Activated CD4-positive, alpha-beta T cell treated with anti-CD3 and anti-CD28 coated beads for 36 hours (primary cell): Measurements from ENCODE around the gene MTARC2. TPM values are rescaled to one million over a fixed set of nuclear protein-coding genes. Genes with fewer than 3 reads are reported as not detected.

Source experiments
- ATAC-seq: fragments of 200-7000 bp; cut with Tn5 transposase; one replicate; pipeline ENCODE4 v1.10.0; 2021; ENCODE audit warnings: mild to moderate bottlenecking, moderate library complexity
- CTCF ChIA-PET: fragments of 350-600 bp; sonication (Branson Sonifier 250); formaldehyde crosslinking; loops from one replicate; lab custom pipeline; 2021; ENCODE audit warnings: antibody characterized with exemption; lab: Charles Lee
- POLR2A ChIA-PET: fragments of 350-600 bp; sonication (Branson Sonifier 250); formaldehyde crosslinking; loops from one replicate; lab custom pipeline; 2021; ENCODE audit warnings: antibody characterized with exemption, inconsistent platforms; lab: Charles Lee
- DNase-seq: peaks from one replicate; pipeline ENCODE4 v3.0.0-alpha.2; 2020
- H3K27ac Mint-ChIP-seq: one replicate; pipeline ENCODE4 v1.8.0; 2021; ENCODE audit warnings: mixed read lengths
- H3K27me3 Mint-ChIP-seq: one replicate; pipeline ENCODE4 v1.8.0; 2021; ENCODE audit warnings: mixed read lengths
- H3K36me3 Mint-ChIP-seq: one replicate; pipeline ENCODE4 v1.8.0; 2021; ENCODE audit warnings: low read depth, mixed read lengths
- H3K4me1 Mint-ChIP-seq: one replicate; pipeline ENCODE4 v1.8.0; 2021; ENCODE audit warnings: mixed read lengths
- H3K4me3 Mint-ChIP-seq: one replicate; pipeline ENCODE4 v1.8.0; 2021; ENCODE audit warnings: mild to moderate bottlenecking, moderate library complexity, mixed read lengths
- H3K9me3 Mint-ChIP-seq: one replicate; pipeline ENCODE4 v1.8.0; 2021; ENCODE audit warnings: low read depth, mixed read lengths
- intact Hi-C, 2 experiments: fragments of 100-400 bp; cut with DNase I in 1 of 2; cut with micrococcal nuclease in 1 of 2; formaldehyde crosslinking; loops; one replicate each; pipeline versions ENCODE4 v1.14.2 to v1.15.1; 2022 to 2024; cut with DNase I, micrococcal nuclease
- total RNA-seq, 2 experiments: library from RNA; stranded (reverse); gene quantifications; one replicate each; pipeline ENCODE4 v1.2.3, GENCODE V29; 2021

MTARC2 gene
- total RNA-seq = not detected

DNA sequence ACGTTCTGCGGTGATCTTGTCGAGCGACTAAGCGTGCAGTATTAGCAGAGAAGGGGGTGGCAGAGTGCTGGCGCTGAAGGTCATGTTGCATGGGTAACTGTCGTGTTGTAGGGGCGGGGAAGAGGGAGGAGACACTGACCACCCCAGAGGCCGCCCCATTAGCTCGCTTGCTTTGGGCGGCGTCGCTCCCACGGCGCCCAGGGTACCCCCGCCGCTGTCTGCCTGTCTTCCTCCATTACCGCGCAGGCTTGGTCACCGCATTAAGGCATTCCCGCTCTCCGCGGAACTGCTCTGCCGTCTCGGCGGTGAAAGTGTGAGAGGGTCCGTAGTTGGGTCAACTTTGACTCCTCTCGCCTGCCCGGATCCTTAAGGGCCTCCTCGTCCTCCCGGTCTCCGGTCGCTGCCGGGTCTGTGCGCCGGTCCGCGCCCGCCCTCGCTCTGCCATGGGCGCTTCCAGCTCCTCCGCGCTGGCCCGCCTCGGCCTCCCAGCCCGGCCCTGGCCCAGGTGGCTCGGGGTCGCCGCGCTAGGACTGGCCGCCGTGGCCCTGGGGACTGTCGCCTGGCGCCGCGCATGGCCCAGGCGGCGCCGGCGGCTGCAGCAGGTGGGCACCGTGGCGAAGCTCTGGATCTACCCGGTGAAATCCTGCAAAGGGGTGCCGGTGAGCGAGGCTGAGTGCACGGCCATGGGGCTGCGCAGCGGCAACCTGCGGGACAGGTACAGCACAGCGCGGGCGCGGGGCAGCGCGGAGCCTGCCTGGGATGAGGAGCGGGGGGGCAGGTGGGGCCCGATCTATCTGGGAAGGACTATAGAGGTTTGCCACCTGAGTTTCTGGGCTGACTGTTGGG, at the start of gene MTARC2:
Gene MTARC2, plus strand, starts transcription at position 234 of the 846 bp plus-strand sequence. Its CDS starts 210 bp downstream, at position 444.
- CTCF ChIA-PET = interaction anchor here (1.4 kb wide), 1 partner anchor 11 kb away, joined by 3 read pairs; no protein-coding TSS in a partner anchor
- DNase-seq (peak; percentile 18), ATAC-seq (peak; percentile 49)
- Mint-ChIP-seq H3K27ac (no peak within 1 kb of the TSS), H3K27me3 (peaks cover 61% of the 10 kb centered on the region), H3K36me3 (no peaks in the 10 kb centered on the region), H3K4me1 (peaks cover 6% of the 10 kb centered on the region), H3K9me3 (no peaks in the 10 kb centered on the region), H3K4me3 (peak within 1 kb of the TSS; percentile 30)
- POLR2A ChIA-PET = interaction anchor here (0.6 kb wide), 1 partner anchor 674 kb away, joined by 4 read pairs; no protein-coding TSS in a partner anchor
- intact Hi-C loops = no loop called here

DNA sequence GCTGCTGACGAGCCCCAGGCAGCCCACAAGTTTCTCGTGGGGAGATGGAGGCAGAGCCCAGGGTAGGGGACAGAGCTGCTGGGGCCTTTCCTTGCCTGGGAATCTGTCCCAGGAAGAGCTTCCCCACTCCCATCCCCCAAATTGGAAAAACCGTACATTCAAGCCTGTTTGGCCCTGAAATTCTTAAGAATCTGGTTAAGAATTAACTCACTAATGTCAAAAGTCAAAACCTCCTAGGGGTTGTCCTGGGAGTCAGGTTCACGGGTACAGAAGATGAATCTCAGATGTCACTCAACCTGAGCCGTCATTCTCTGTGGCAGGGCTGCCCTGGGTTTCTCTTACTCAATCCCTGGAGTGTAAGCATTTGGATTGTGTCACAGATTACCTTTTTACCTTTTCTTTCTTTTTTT, 49.5 kb upstream of the MTARC2 start:
- peaks cover 12% of the 10 kb centered on the region for H3K27me3 Mint-ChIP-seq
- no peak overlapping the region for H3K27ac Mint-ChIP-seq
- H3K36me3 Mint-ChIP-seq = no peaks in the 10 kb centered on the region
- ChIA-PET CTCF (interaction anchor here (0.7 kb wide), 1 partner anchor 62 kb away, joined by 3 read pairs; no protein-coding TSS in a partner anchor), POLR2A (no interaction called here)
- DNase-seq (no peak), ATAC-seq (no peak)
- intact Hi-C loops = no loop called here
- H3K9me3 Mint-ChIP-seq = no peaks in the 10 kb centered on the region
- no peak overlapping the region for H3K4me3 Mint-ChIP-seq
- H3K4me1 Mint-ChIP-seq = no peaks in the 10 kb centered on the region

- Mint-ChIP-seq H3K9me3 (no peaks in the 10 kb centered on the region), H3K4me3 (no peak overlapping the region), H3K4me1 (no peaks in the 10 kb centered on the region), H3K27ac (no peak overlapping the region), H3K27me3 (peaks cover 12% of the 10 kb centered on the region), H3K36me3 (no peaks in the 10 kb centered on the region)
- no peak for ATAC-seq
- intact Hi-C loops = no loop called here
- POLR2A ChIA-PET = no interaction called here
- CTCF ChIA-PET = interaction anchor here (1.2 kb wide), 1 partner anchor 34 kb away, joined by 5 read pairs; no protein-coding TSS in a partner anchor
- DNase-seq = no peak
Measured at GRCh38 chr1:220699044-220699443, 49.1 kb upstream of the MTARC2 start.

DNA sequence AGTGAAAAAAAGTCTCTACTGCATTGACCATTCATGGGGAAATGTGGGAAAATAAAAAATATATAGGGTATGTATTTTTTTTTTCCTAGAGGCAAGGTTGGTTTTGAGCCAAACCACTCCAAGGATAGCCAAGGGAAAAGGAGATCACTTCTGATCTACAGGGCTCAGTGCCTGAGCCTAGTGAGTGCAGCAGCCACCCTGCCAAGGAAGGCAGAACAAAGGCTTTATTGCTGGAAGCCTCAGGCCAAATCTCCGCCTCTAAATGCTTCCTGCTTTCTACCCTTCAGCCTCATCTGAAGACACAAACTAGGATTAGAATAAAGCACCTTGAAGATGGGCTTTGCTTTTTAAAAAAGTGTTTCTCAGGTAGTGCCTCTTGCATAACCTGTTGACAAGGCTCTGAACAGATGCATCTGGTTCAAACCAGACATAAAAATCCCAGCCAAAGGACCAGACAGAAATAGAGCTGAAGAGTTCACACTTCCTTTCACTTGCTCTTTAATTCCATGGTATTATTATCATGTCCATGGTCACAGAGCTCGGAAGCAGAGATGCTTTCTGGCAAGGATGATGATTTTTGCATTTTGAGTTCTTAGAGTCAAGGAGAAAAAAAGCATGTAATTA, 47.5 kb upstream of the MTARC2 start:
- Mint-ChIP-seq H3K27ac (no peak overlapping the region), H3K4me1 (no peaks in the 10 kb centered on the region), H3K36me3 (no peaks in the 10 kb centered on the region), H3K4me3 (no peak overlapping the region), H3K9me3 (no peaks in the 10 kb centered on the region), H3K27me3 (peaks cover 16% of the 10 kb centered on the region)
- intact Hi-C loops = no loop called here
- POLR2A ChIA-PET = no interaction called here
- ATAC-seq (no peak), DNase-seq (no peak)
- CTCF ChIA-PET = interaction anchor here (0.9 to 1.3 kb wide), 2 partner anchors 33 to 84 kb away, joined by 3 to 4 read pairs; no protein-coding TSS in a partner anchor

DNA sequence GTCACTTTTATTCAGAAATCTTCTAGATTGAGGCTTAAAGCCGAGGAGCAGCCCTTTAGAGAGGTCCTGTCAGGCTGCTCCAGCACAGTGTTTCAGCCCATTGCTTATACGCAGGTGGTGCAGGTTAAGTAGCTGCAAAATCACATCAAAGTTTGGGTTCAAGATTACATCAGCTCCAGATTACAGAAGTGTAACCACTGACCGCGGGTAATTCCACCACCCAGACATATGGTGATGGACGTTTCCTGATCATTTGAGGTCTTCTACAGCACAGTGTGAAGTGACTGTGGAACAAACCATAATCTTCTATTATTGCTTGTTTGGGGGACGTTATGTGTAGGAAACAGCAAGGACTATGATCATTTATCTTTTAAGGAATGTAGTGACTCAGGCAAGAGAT, 46.1 kb upstream of the MTARC2 start:
- ChIA-PET POLR2A (no interaction called here), CTCF (interaction anchor here (1.3 kb wide), 1 partner anchor 31 kb away, joined by 4 read pairs; no protein-coding TSS in a partner anchor)
- no peak for ATAC-seq
- intact Hi-C loops = no loop called here
- H3K27me3 Mint-ChIP-seq = peaks cover 16% of the 10 kb centered on the region
- no peak overlapping the region for H3K4me3 Mint-ChIP-seq
- H3K36me3 Mint-ChIP-seq = no peaks in the 10 kb centered on the region
- no peaks in the 10 kb centered on the region for H3K9me3 Mint-ChIP-seq
- no peaks in the 10 kb centered on the region for H3K4me1 Mint-ChIP-seq
- DNase-seq = no peak
- H3K27ac Mint-ChIP-seq = no peak overlapping the region

DNA sequence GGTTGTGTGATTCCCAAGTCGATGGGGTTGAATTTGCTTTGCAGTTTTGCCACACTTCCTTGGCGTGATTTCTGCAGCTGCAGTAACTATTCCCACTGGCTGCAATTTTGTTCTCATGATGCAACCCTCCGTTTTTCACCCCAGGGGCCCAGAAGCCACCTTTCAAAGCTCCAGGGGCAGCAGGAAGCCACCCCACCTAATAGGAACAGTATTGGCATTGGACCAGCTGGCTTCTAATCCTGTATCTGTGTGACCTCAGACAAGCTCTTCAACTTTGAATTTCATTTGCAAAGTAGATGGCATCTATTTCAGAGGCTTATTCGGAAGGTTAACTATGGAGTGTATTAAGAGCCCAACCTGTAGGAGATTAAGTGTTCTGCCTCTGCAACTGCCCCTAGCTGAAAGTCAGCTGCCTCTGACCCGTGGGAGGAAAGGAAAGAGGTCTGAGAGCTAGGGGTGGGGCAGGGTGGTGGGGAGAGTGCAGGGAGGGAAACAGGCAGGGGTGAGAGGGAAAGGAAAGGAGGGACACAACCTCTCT, 45.3 kb upstream of the MTARC2 start:
- no peaks in the 10 kb centered on the region for H3K36me3 Mint-ChIP-seq
- CTCF ChIA-PET = no interaction called here
- H3K27ac Mint-ChIP-seq = no peak overlapping the region

GRCh38 chr1:220703305-220703704, 44.8 kb upstream of the MTARC2 start:
- Mint-ChIP-seq H3K4me3 (no peak overlapping the region), H3K27ac (no peak overlapping the region), H3K27me3 (peaks cover 16% of the 10 kb centered on the region), H3K36me3 (no peaks in the 10 kb centered on the region), H3K9me3 (no peaks in the 10 kb centered on the region), H3K4me1 (no peaks in the 10 kb centered on the region)
- ChIA-PET POLR2A (no interaction called here), CTCF (interaction anchor here (0.6 kb wide), 1 partner anchor 40 kb away, joined by 5 read pairs; no protein-coding TSS in a partner anchor)
- no peak for DNase-seq
- intact Hi-C loops = no loop called here
- no peak for ATAC-seq

More for the DNA sequence above, 45.3 kb upstream of the MTARC2 start:
- POLR2A ChIA-PET = no interaction called here
- H3K9me3 Mint-ChIP-seq = no peaks in the 10 kb centered on the region
- H3K4me1 Mint-ChIP-seq = no peaks in the 10 kb centered on the region
- H3K27me3 Mint-ChIP-seq = peaks cover 16% of the 10 kb centered on the region
- DNase-seq (no peak), ATAC-seq (no peak)
- intact Hi-C loops = no loop called here
- no peak overlapping the region for H3K4me3 Mint-ChIP-seq

GRCh38 chr1:220705782-220706181, 42.3 kb upstream of the MTARC2 start:
- Mint-ChIP-seq H3K9me3 (no peaks in the 10 kb centered on the region), H3K4me3 (no peak overlapping the region), H3K27ac (no peak overlapping the region), H3K36me3 (no peaks in the 10 kb centered on the region), H3K27me3 (peaks cover 16% of the 10 kb centered on the region), H3K4me1 (no peaks in the 10 kb centered on the region)
- ATAC-seq (no peak), DNase-seq (no peak)
- CTCF ChIA-PET = no interaction called here
- POLR2A ChIA-PET = no interaction called here
- intact Hi-C loops = no loop called here

- H3K9me3 Mint-ChIP-seq = no peaks in the 10 kb centered on the region
- no peaks in the 10 kb centered on the region for H3K36me3 Mint-ChIP-seq
- ATAC-seq = no peak
- POLR2A ChIA-PET = no interaction called here
- H3K4me3 Mint-ChIP-seq = no peak overlapping the region
- H3K27me3 Mint-ChIP-seq = peaks cover 14% of the 10 kb centered on the region
- no peak overlapping the region for H3K27ac Mint-ChIP-seq
- CTCF ChIA-PET = no interaction called here
- intact Hi-C loops = no loop called here
- DNase-seq = no peak
- H3K4me1 Mint-ChIP-seq = no peaks in the 10 kb centered on the region
Measured at GRCh38 chr1:220706480-220706879, 41.6 kb upstream of the MTARC2 start.

DNA sequence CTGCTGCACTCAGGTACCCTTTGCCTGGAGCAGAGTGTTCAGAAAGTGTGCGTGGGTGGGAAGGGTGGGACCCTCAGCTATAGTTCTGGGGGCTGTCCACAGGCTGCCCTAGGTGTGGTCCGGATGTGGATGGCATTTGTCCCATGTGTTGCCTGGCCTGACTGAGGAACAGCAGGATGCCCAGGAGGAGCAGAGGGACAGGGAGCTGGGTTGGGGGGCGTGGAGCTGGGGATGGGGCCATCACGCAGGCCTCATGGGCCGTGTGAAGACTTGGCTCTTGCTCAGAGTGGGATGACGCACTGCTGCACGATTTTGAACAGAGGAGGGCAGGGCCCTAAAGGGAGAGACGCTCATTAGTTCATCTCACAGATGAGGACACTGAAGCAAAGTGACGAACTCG, 41.0 kb upstream of the MTARC2 start:
- POLR2A ChIA-PET = no interaction called here
- H3K9me3 Mint-ChIP-seq = no peaks in the 10 kb centered on the region
- CTCF ChIA-PET = interaction anchor here (0.8 kb wide), 1 partner anchor 26 kb away, joined by 3 read pairs; no protein-coding TSS in a partner anchor

GRCh38 chr1:220708244-220708643, 39.9 kb upstream of the MTARC2 start:
- ChIA-PET POLR2A (no interaction called here), CTCF (no interaction called here)
- ATAC-seq (no peak), DNase-seq (no peak)
- intact Hi-C loops = no loop called here
- H3K27ac Mint-ChIP-seq = no peak overlapping the region
- no peaks in the 10 kb centered on the region for H3K4me1 Mint-ChIP-seq
- no peak overlapping the region for H3K4me3 Mint-ChIP-seq
- no peaks in the 10 kb centered on the region for H3K9me3 Mint-ChIP-seq
- H3K27me3 Mint-ChIP-seq = peaks cover 5% of the 10 kb centered on the region
- H3K36me3 Mint-ChIP-seq = no peaks in the 10 kb centered on the region

More for the DNA sequence above, 41.0 kb upstream of the MTARC2 start:
- ATAC-seq = no peak
- Mint-ChIP-seq H3K27ac (no peak overlapping the region), H3K4me3 (no peak overlapping the region), H3K27me3 (peaks cover 10% of the 10 kb centered on the region), H3K36me3 (no peaks in the 10 kb centered on the region), H3K4me1 (no peaks in the 10 kb centered on the region)
- DNase-seq = no peak
- intact Hi-C loops = no loop called here
